Renal pelvis (tissue), 12 donors: ENCODE results near the gene NUP62. TPM values are rescaled to one million over a fixed set of nuclear protein-coding genes. Genes with fewer than 3 reads are reported as not detected.
"Not testable (repeated sequence)": the region's sequence is repeated elsewhere in the genome, so short reads cannot be mapped to it uniquely, and the experiment has no call there.

Experiments
- DNase-seq: peaks from one replicate; pipeline ENCODE4 v3.0.0-alpha.2; 2013
- long read RNA-seq, 16 experiments: transcript quantifications; one replicate each; lab custom pipeline, GENCODE V29; 2026
- polyA plus RNA-seq, 3 donors: library from polyadenylated mRNA; unstranded; fragments of 120-200 nt; gene quantifications; one replicate each; pipeline ENCODE4 v1.2.1, GENCODE V29; 2013; ENCODE audit not compliant: insufficient read length in 3 of 3

The NUP62 gene, protein sequence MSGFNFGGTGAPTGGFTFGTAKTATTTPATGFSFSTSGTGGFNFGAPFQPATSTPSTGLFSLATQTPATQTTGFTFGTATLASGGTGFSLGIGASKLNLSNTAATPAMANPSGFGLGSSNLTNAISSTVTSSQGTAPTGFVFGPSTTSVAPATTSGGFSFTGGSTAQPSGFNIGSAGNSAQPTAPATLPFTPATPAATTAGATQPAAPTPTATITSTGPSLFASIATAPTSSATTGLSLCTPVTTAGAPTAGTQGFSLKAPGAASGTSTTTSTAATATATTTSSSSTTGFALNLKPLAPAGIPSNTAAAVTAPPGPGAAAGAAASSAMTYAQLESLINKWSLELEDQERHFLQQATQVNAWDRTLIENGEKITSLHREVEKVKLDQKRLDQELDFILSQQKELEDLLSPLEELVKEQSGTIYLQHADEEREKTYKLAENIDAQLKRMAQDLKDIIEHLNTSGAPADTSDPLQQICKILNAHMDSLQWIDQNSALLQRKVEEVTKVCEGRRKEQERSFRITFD
- polyA plus RNA-seq: 10 to 100 TPM; 65.8 to 80.2 (median 70.8) TPM
- long read RNA-seq, donor 1, transcript NUP62-202 (2 exons, 3,479 nt): major isoform, 7 of 16 reads
- long read RNA-seq, donor 1, transcript NUP62-201 (3 exons, 2,870 nt): minor isoform, 5 of 16 reads
- long read RNA-seq, donor 1, partial matches to known transcripts: 0 of 16 reads
- long read RNA-seq, donor 1, other reads (novel, unspliced or antisense): 0 of 16 reads
- long read RNA-seq, donor 2, transcript NUP62-216 (3 exons, 562 nt): minor isoform, 5 of 33 reads
- long read RNA-seq, donor 2, transcript NUP62-211 (3 exons, 2,053 nt): minor isoform, 10 of 33 reads
- long read RNA-seq, donor 2, transcript NUP62-201 (3 exons, 2,870 nt): major isoform, 12 of 33 reads
- long read RNA-seq, donor 2, transcript NUP62-202 (2 exons, 3,479 nt): minor isoform, 5 of 33 reads
- long read RNA-seq, donor 2, partial matches to known transcripts: 0 of 33 reads
- long read RNA-seq, donor 2, other reads (novel, unspliced or antisense): 0 of 33 reads
- long read RNA-seq, donor 3, transcript NUP62-201 (3 exons, 2,870 nt): minor isoform, 6 of 31 reads
- long read RNA-seq, donor 3, transcript NUP62-202 (2 exons, 3,479 nt): major isoform, 14 of 31 reads
- long read RNA-seq, donor 3, partial matches to known transcripts: 0 of 31 reads
- long read RNA-seq, donor 3, other reads (novel, unspliced or antisense): 0 of 31 reads
- long read RNA-seq, donor 4, transcript NUP62-202 (2 exons, 3,479 nt): major isoform, 9 of 21 reads
- long read RNA-seq, donor 4, transcript NUP62-201 (3 exons, 2,870 nt): minor isoform, 6 of 21 reads
- long read RNA-seq, donor 4, partial matches to known transcripts: 0 of 21 reads
- long read RNA-seq, donor 4, other reads (novel, unspliced or antisense): 0 of 21 reads
- long read RNA-seq, donor 5, transcript NUP62-202 (2 exons, 3,479 nt): major isoform, 6 of 14 reads
- long read RNA-seq, donor 5, transcript NUP62-201 (3 exons, 2,870 nt): minor isoform, 5 of 14 reads
- long read RNA-seq, donor 5, partial matches to known transcripts: 0 of 14 reads
- long read RNA-seq, donor 5, other reads (novel, unspliced or antisense): 0 of 14 reads
- long read RNA-seq, donor 6, transcript NUP62-211 (3 exons, 2,053 nt): minor isoform, 5 of 22 reads
- long read RNA-seq, donor 6, transcript NUP62-201 (3 exons, 2,870 nt): minor isoform, 6 of 22 reads
- long read RNA-seq, donor 6, transcript NUP62-202 (2 exons, 3,479 nt): major isoform, 7 of 22 reads
- long read RNA-seq, donor 6, partial matches to known transcripts: 0 of 22 reads
- long read RNA-seq, donor 6, other reads (novel, unspliced or antisense): 0 of 22 reads
- long read RNA-seq, donor 7, transcript NUP62-211 (3 exons, 2,053 nt): minor isoform, 6 of 38 reads
- long read RNA-seq, donor 7, transcript NUP62-202 (2 exons, 3,479 nt): major isoform, 12 of 38 reads
- long read RNA-seq, donor 7, transcript NUP62-201 (3 exons, 2,870 nt): minor isoform, 7 of 38 reads
- long read RNA-seq, donor 7, transcript NUP62-208 (2 exons, 3,590 nt): minor isoform, 10 of 38 reads
- long read RNA-seq, donor 7, partial matches to known transcripts: 0 of 38 reads
- long read RNA-seq, donor 7, other reads (novel, unspliced or antisense): 0 of 38 reads
- long read RNA-seq, donor 8, partial matches to known transcripts: 0 of 11 reads
- long read RNA-seq, donor 8, other reads (novel, unspliced or antisense): 0 of 11 reads
- long read RNA-seq, donor 9, transcript NUP62-201 (3 exons, 2,870 nt): major isoform, 13 of 31 reads
- long read RNA-seq, donor 9, transcript NUP62-202 (2 exons, 3,479 nt): minor isoform, 7 of 31 reads
- long read RNA-seq, donor 9, partial matches to known transcripts: 0 of 31 reads
- long read RNA-seq, donor 9, other reads (novel, unspliced or antisense): 5 of 31 reads
- long read RNA-seq, donor 10, transcript NUP62-211 (3 exons, 2,053 nt): minor isoform, 5 of 29 reads
- long read RNA-seq, donor 10, transcript NUP62-201 (3 exons, 2,870 nt): minor isoform, 7 of 29 reads
- long read RNA-seq, donor 10, transcript NUP62-202 (2 exons, 3,479 nt): major isoform, 11 of 29 reads
- long read RNA-seq, donor 10, partial matches to known transcripts: 0 of 29 reads
- long read RNA-seq, donor 10, other reads (novel, unspliced or antisense): 0 of 29 reads
- long read RNA-seq, donor 11, transcript NUP62-211 (3 exons, 2,053 nt): minor isoform, 6 of 16 reads
- long read RNA-seq, donor 11, transcript NUP62-202 (2 exons, 3,479 nt): major isoform, 7 of 16 reads
- long read RNA-seq, donor 11, partial matches to known transcripts: 0 of 16 reads
- long read RNA-seq, donor 11, other reads (novel, unspliced or antisense): 0 of 16 reads
- long read RNA-seq, donor 12, transcript NUP62-201 (3 exons, 2,870 nt): minor isoform, 15 of 55 reads
- long read RNA-seq, donor 12, transcript NUP62-211 (3 exons, 2,053 nt): minor isoform, 8 of 55 reads
- long read RNA-seq, donor 12, transcript NUP62-202 (2 exons, 3,479 nt): major isoform, 18 of 55 reads
- long read RNA-seq, donor 12, transcript NUP62-208 (2 exons, 3,590 nt): minor isoform, 5 of 55 reads
- long read RNA-seq, donor 12, partial matches to known transcripts: 0 of 55 reads
- long read RNA-seq, donor 12, other reads (novel, unspliced or antisense): 5 of 55 reads
- long read RNA-seq, donor 13, transcript NUP62-208 (2 exons, 3,590 nt): major isoform, 5 of 14 reads
- long read RNA-seq, donor 13, partial matches to known transcripts: 0 of 14 reads
- long read RNA-seq, donor 13, other reads (novel, unspliced or antisense): 0 of 14 reads
- long read RNA-seq, donor 14, transcript NUP62-202 (2 exons, 3,479 nt): major isoform, 14 of 48 reads
- long read RNA-seq, donor 14, transcript NUP62-201 (3 exons, 2,870 nt): minor isoform, 12 of 48 reads
- long read RNA-seq, donor 14, transcript NUP62-211 (3 exons, 2,053 nt): minor isoform, 8 of 48 reads
- long read RNA-seq, donor 14, transcript NUP62-208 (2 exons, 3,590 nt): minor isoform, 10 of 48 reads
- long read RNA-seq, donor 14, partial matches to known transcripts: 0 of 48 reads
- long read RNA-seq, donor 14, other reads (novel, unspliced or antisense): 0 of 48 reads
- long read RNA-seq, donor 15, transcript NUP62-201 (3 exons, 2,870 nt): minor isoform, 6 of 37 reads
- long read RNA-seq, donor 15, transcript NUP62-202 (2 exons, 3,479 nt): major isoform, 17 of 37 reads
- long read RNA-seq, donor 15, transcript NUP62-208 (2 exons, 3,590 nt): minor isoform, 5 of 37 reads
- long read RNA-seq, donor 15, partial matches to known transcripts: 0 of 37 reads
- long read RNA-seq, donor 15, other reads (novel, unspliced or antisense): 5 of 37 reads
- long read RNA-seq, donor 16, transcript NUP62-211 (3 exons, 2,053 nt): minor isoform, 5 of 31 reads
- long read RNA-seq, donor 16, transcript NUP62-202 (2 exons, 3,479 nt): minor isoform, 9 of 31 reads
- long read RNA-seq, donor 16, transcript NUP62-201 (3 exons, 2,870 nt): major isoform, 13 of 31 reads
- long read RNA-seq, donor 16, partial matches to known transcripts: 0 of 31 reads
- long read RNA-seq, donor 16, other reads (novel, unspliced or antisense): 0 of 31 reads

- DNase-seq: no peak
Measured at GRCh38 chr19:49929121-49929610, at the start of gene NUP62, which contains the start of gene ATF5. NUP62 (minus strand) TSS chr19:49929504; CDS start chr19:49909807, 19,697 bp downstream. ATF5 (plus strand) TSS chr19:49929205; CDS start chr19:49930851, 1,646 bp downstream.

DNA sequence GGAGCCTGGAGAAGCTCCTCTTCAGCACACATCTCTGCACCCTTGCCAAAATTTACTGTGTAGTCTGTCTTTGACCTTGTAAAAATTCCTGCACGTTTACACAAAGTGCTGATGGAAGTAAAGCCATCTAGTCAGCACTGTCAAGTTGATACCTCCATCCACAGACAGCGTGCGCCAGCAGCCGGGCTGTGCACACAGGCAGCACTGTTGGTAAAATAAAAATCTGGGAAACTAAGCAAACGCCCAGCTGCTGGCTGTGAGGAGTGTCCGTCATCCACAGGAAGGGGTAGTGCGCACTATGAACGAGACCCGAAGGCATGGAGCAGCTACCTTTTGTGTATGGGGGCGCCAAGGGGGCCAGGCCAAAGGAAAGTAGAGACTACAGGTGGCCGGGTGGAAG lies 49.0 kb upstream of the NUP62 start:
- DNase-seq: no peak

DNA sequence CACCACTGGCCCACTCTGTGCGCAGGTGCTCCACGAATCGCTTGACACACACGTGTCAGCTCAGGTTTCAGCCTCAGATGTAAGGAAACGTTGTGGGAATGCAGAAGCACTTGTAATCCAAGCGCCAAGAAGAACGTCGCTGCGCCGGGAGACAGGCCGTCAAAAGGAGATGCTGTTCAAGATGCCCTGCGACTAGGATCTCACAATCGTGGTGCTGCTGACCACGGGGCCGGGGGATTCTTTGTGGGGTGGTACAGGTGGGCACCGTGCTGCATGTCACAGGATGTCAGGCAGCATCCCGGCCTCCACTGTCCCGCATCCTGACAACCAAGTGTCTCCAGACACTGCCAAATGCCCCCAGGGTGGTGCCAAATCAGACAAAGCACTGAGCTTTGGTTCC lies 48.6 kb upstream of the NUP62 start:
- no peak for DNase-seq

- DNase-seq: no peak
Measured at GRCh38 chr19:49977076-49977475, 47.8 kb upstream of the NUP62 start.

DNA sequence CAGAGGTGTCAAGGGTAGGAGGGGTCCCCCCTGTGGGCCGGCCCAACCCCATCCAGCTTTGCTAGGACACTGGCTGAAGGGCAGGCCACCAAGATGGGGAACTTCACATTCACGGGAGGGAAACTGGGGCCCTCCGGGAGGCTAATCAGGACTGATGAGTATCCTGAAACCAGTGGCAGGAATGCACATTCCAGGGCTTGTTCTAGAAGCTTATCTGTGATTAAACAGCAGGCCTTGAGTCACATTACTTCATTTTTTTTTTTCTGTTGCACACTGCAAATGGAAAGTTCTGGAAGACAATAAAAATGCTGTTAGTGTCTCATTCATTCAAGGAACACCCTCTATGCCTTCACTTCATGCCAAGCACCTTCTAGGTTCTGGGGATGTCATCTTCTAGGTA lies 47.2 kb upstream of the NUP62 start:
- no peak for DNase-seq

- no peak for DNase-seq
Measured at GRCh38 chr19:49975051-49975450, 45.7 kb upstream of the NUP62 start.

DNA sequence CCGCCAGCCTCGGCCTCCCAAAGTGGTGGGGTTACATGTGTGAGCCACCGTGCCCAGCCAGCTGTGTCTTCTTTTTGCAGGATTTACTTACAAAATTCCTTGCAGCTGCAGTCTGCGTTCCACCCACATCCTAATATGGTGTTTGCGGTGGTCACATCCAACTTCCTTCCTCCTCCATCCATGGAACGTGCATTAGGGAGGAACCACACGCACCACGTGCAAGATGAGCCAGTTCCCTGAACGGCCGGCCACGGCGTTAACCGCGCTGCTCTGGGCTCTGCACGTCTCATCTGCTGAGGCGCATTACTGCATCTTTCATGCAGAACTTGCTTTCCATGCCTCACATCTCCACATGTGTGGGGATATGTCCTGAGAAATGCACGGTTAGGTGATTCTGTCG lies 44.7 kb upstream of the NUP62 start:
- no peak for DNase-seq

DNA sequence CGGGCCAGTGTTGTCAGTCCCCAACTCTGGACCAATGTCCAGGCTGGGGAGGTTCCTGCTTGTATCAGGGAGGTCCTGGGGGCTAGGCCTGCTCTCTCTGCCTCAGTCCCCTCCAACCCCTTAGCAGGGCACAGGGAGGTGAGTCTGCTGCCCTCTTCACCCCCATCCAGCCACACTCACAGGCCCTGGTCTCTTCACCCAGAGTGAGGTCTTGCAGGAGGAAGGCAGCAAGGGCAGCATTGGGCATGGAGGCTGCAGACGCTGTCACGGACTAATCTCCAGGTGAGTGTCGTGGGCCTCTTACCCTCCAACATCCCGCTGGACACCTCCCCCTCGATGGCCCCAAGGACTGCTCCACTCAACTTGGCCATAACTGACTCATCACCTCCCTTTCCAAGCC lies 43.5 kb upstream of the NUP62 start:
- no peak for DNase-seq

- no peak for DNase-seq
Measured at GRCh38 chr19:49971991-49972411, 42.7 kb upstream of the NUP62 start.

DNA sequence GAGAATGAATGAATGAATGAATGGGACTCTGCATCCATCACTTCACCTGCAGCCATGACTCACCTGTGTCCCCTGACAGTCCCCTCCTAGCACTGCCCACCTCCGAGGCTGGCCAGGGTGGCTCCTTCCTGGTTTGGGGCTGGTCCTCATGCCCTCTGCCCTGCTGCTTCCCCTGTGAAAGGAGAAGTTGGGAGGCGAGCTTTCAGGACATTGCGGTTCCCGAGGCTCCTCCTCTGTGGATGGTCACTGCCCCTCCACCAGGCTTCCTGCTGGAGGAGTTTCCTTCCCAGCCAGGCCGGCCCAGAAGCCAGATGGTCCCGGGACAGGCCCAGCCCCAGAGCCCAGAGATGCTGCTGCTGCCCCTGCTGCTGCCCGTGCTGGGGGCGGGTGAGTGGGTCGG lies 40.1 kb upstream of the NUP62 start:
- DNase-seq: not testable (repeated sequence)

DNA sequence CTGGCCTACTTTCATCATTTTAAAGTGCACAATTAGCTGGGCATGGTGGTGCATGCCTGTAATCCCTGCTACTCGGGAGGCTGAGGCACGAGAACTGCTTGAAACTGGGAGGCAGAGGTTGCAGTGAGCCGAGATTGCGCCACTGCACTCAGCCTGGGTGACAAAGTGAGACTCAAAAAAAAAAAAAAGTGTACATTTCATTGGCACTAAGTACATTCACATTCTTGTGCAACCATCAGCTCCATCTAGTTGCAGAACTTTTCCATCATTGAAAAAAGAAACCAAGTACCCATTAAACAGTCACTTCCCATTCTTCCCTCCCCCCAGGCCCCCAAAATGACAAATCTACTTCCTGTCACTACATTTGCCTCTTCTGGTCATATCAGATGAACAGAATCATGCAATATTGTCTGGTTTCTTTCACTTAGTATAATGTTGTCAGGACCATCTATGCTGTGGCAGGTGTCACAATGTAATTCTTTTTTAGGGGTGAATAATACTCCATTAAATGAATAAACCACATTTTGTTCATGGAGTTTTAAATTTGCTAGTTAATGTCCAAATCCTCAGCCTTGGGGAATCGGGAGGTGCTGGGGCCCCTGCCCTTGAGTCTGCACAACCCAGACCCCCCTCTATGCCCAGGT lies 39.1 kb upstream of the NUP62 start:
- DNase-seq: no peak

DNA sequence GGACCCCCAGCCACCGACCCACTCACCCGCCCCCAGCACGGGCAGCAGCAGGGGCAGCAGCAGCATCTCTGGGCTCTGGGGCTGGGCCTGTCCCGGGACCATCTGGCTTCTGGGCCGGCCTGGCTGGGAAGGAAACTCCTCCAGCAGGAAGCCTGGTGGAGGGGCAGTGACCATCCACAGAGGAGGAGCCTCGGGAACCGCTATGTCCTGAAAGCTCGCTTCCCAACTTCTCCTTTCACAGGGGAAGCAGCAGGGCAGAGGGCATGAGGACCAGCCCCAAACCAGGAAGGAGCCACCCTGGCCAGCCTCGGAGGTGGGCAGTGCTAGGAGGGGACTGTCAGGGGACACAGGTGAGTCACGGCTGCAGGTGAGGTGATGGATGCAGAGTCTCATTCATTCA lies 31.7 kb upstream of the NUP62 start, which contains the start of gene SIGLEC11:
TSS of gene SIGLEC11 (minus strand) at position 193 of the 400 bp plus-strand sequence. CDS start at position 102, 91 bp downstream.
- not testable (repeated sequence) for DNase-seq

DNA sequence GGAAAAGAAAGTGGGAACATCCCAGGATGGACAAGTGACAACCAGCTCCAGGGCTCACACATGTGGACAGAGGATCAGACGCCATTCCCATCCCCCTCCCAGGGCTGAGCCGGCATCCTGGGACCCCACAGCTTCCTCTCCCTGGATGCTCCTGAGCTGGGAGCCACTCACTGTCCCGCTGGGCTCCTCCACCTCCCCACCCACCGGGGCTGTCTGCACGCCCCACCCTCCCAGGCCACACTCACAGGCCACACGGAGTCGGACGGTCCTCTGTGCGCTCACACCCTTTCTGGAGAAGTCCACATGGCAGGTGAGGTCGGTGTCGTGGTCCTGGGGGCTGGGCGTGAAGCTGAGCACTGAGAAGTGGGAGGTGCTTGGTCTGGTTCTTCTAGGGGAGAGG lies 30.6 kb upstream of the NUP62 start:
- DNase-seq: not testable (repeated sequence)

- DNase-seq: not testable (repeated sequence)
Measured at GRCh38 chr19:49958596-49958995, 29.3 kb upstream of the NUP62 start.

DNA sequence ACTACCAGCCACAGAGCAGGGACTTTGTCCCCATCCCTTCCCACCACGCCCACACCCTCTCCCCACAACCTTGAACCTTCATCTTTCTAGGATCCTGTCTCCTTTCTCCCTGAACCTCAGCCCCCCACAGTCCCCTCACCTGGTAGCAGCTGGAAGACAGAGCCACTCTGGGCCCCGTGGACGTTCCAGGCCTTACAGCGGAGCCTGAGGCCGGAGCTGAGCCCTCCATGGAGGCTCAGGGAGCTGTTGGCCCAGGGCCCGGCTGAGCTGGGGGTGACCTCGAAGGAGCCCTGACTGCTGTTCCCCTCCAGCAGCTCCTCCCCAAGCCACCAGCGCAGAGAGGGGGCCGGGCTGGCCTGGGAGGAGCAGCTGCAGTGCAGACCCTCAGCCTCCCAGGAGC lies 28.8 kb upstream of the NUP62 start:
- DNase-seq: not testable (repeated sequence)
